Measurements from ENCODE around the gene ACSL4. TPM values are rescaled to one million over a fixed set of nuclear protein-coding genes. Genes with fewer than 3 reads are reported as not detected.

ACSL4 gene
- total and polyA plus RNA-seq, 4 experiments from 2014 or later, result 8.0 to 24.3 (median 15.5) TPM

GRCh38 chrX:109622270-109622669 is 110.8 kb downstream of the ACSL4 start:
- Mint-ChIP-seq H3K9me3 (peaks cover 0 to 2% (median 0%) of the 10 kb centered on the region in 8 donors), H3K36me3 (no peaks in the 10 kb centered on the region), H3K27me3 (no peaks in the 10 kb centered on the region), H3K4me1 (no peaks in the 10 kb centered on the region), H3K4me3 (no peak overlapping the region), H3K27ac (no peak overlapping the region)
- no peak overlapping the region for H3K27ac ChIP-seq (ENCODE audit: low read depth, low read length)
- no peaks in the 10 kb centered on the region for H3K4me1 ChIP-seq (ENCODE audit: insufficient read depth, low read length)
- CTCF ChIA-PET (ENCODE audit: partially characterized antibody), result no interaction called here
- H3K27me3 ChIP-seq (ENCODE audit: insufficient read depth, low read length), result no peaks in the 10 kb centered on the region
- H3K4me3 ChIP-seq (ENCODE audit: low read length in 2 of 2), result no peak overlapping the region
- no peaks in the 10 kb centered on the region for H3K36me3 ChIP-seq (ENCODE audit: insufficient read depth, low read length)
- DNase-seq, result no peak
- intact Hi-C loops (cut with micrococcal nuclease), result no loop called here
- POLR2A ChIA-PET (ENCODE audit: partially characterized antibody), result no interaction called here
- H3K9me3 ChIP-seq (ENCODE audit: control insufficient read depth in 1 of 2, low read length in 2 of 2), result no peaks in the 10 kb centered on the region

- intact Hi-C loops (cut with micrococcal nuclease), result no loop called here
- Histone ChIP-seq H3K9me3 (ENCODE audit: control insufficient read depth in 1 of 2, low read length in 2 of 2) (no peaks in the 10 kb centered on the region), H3K4me1 (ENCODE audit: insufficient read depth, low read length) (no peaks in the 10 kb centered on the region), H3K36me3 (ENCODE audit: insufficient read depth, low read length) (no peaks in the 10 kb centered on the region), H3K27me3 (ENCODE audit: insufficient read depth, low read length) (no peaks in the 10 kb centered on the region), H3K27ac (ENCODE audit: low read depth, low read length) (no peak overlapping the region), H3K4me3 (ENCODE audit: low read length in 2 of 2) (no peak overlapping the region)
- CTCF ChIA-PET (ENCODE audit: partially characterized antibody), result no interaction called here
- Mint-ChIP-seq H3K4me1 (no peaks in the 10 kb centered on the region), H3K9me3 (peaks cover 0 to 2% (median 0%) of the 10 kb centered on the region in 8 donors), H3K4me3 (no peak overlapping the region), H3K36me3 (no peaks in the 10 kb centered on the region), H3K27me3 (no peaks in the 10 kb centered on the region), H3K27ac (no peak overlapping the region)
- POLR2A ChIA-PET (ENCODE audit: partially characterized antibody), result no interaction called here
- no peak for DNase-seq
Measured at GRCh38 chrX:109619771-109620170, 113.3 kb downstream of the ACSL4 start.

- no peaks in the 10 kb centered on the region for H3K36me3 Mint-ChIP-seq
- intact Hi-C loops (cut with micrococcal nuclease), result no loop called here
Measured at GRCh38 chrX:109614951-109615350, 118.1 kb downstream of the ACSL4 start.

GRCh38 chrX:109601486-109601885 is 131.6 kb downstream of the ACSL4 start:
- Histone ChIP-seq H3K27ac (ENCODE audit: low read depth, low read length) (no peak overlapping the region), H3K4me3 (ENCODE audit: low read length in 2 of 2) (no peak overlapping the region), H3K9me3 (ENCODE audit: control insufficient read depth in 1 of 2, low read length in 2 of 2) (no peaks in the 10 kb centered on the region), H3K27me3 (ENCODE audit: insufficient read depth, low read length) (no peaks in the 10 kb centered on the region), H3K36me3 (ENCODE audit: insufficient read depth, low read length) (no peaks in the 10 kb centered on the region), H3K4me1 (ENCODE audit: insufficient read depth, low read length) (no peaks in the 10 kb centered on the region)
- Mint-ChIP-seq H3K36me3 (no peaks in the 10 kb centered on the region), H3K4me3 (peak overlapping the region in 1 of 8 donors; percentile 9), H3K9me3 (peaks cover 0 to 9% (median 4%) of the 10 kb centered on the region in 8 donors), H3K4me1 (peaks cover 0 to 4% (median 0%) of the 10 kb centered on the region in 4 donors), H3K27ac (peak overlapping the region in 1 of 7 donors; percentile 43), H3K27me3 (peaks cover 13% of the 10 kb centered on the region in 2 donors)
- CTCF ChIA-PET (ENCODE audit: partially characterized antibody), result no interaction called here
- no peak for DNase-seq
- POLR2A ChIA-PET (ENCODE audit: partially characterized antibody), result no interaction called here
- intact Hi-C loops (cut with micrococcal nuclease), result no loop called here

More at GRCh38 chrX:109614951-109615350, 118.1 kb downstream of the ACSL4 start:
- DNase-seq, result no peak
- Mint-ChIP-seq H3K27me3 (no peaks in the 10 kb centered on the region), H3K9me3 (no peaks in the 10 kb centered on the region), H3K4me3 (no peak overlapping the region), H3K27ac (no peak overlapping the region), H3K4me1 (no peaks in the 10 kb centered on the region)
- Histone ChIP-seq H3K27me3 (ENCODE audit: insufficient read depth, low read length) (no peaks in the 10 kb centered on the region), H3K4me1 (ENCODE audit: insufficient read depth, low read length) (no peaks in the 10 kb centered on the region), H3K27ac (ENCODE audit: low read depth, low read length) (no peak overlapping the region), H3K36me3 (ENCODE audit: insufficient read depth, low read length) (no peaks in the 10 kb centered on the region), H3K4me3 (ENCODE audit: low read length in 2 of 2) (no peak overlapping the region), H3K9me3 (ENCODE audit: control insufficient read depth in 1 of 2, low read length in 2 of 2) (no peaks in the 10 kb centered on the region)
- CTCF ChIA-PET (ENCODE audit: partially characterized antibody), result no interaction called here
- POLR2A ChIA-PET (ENCODE audit: partially characterized antibody), result no interaction called here

GRCh38 chrX:109600237-109600651 is 132.8 kb downstream of the ACSL4 start:
- H3K9me3 Mint-ChIP-seq, result peaks cover 0 to 2% (median 0%) of the 10 kb centered on the region in 8 donors
- no peak overlapping the region for H3K4me3 Mint-ChIP-seq
- POLR2A ChIA-PET (ENCODE audit: partially characterized antibody), result no interaction called here
- H3K4me1 ChIP-seq (ENCODE audit: insufficient read depth, low read length), result no peaks in the 10 kb centered on the region
- intact Hi-C loops (cut with micrococcal nuclease), result no loop called here
- H3K27me3 Mint-ChIP-seq, result peaks cover 13% of the 10 kb centered on the region in 2 donors
- H3K36me3 Mint-ChIP-seq, result no peaks in the 10 kb centered on the region
- no peak for DNase-seq
- H3K9me3 ChIP-seq (ENCODE audit: control insufficient read depth in 1 of 2, low read length in 2 of 2), result no peaks in the 10 kb centered on the region
- CTCF ChIA-PET (ENCODE audit: partially characterized antibody), result no interaction called here
- no peak overlapping the region for H3K27ac ChIP-seq (ENCODE audit: low read depth, low read length)
- no peak overlapping the region for H3K4me3 ChIP-seq (ENCODE audit: low read length in 2 of 2)
- H3K27me3 ChIP-seq (ENCODE audit: insufficient read depth, low read length), result no peaks in the 10 kb centered on the region
- H3K4me1 Mint-ChIP-seq, result peaks cover 0 to 4% (median 0%) of the 10 kb centered on the region in 4 donors
- no peaks in the 10 kb centered on the region for H3K36me3 ChIP-seq (ENCODE audit: insufficient read depth, low read length)
- no peak overlapping the region for H3K27ac Mint-ChIP-seq

- intact Hi-C loops (cut with micrococcal nuclease), result no loop called here
- POLR2A ChIA-PET (ENCODE audit: partially characterized antibody), result no interaction called here
- CTCF ChIA-PET (ENCODE audit: partially characterized antibody), result no interaction called here
- Mint-ChIP-seq H3K27ac (no peak overlapping the region), H3K9me3 (no peaks in the 10 kb centered on the region), H3K36me3 (no peaks in the 10 kb centered on the region), H3K27me3 (peaks cover 4 to 6% of the 10 kb centered on the region in 2 donors), H3K4me3 (no peak overlapping the region), H3K4me1 (peaks cover 0 to 4% (median 0%) of the 10 kb centered on the region in 4 donors)
- H3K4me1 ChIP-seq (ENCODE audit: insufficient read depth, low read length), result no peaks in the 10 kb centered on the region
- H3K27ac ChIP-seq (ENCODE audit: low read depth, low read length), result no peak overlapping the region
- no peak overlapping the region for H3K4me3 ChIP-seq (ENCODE audit: low read length in 2 of 2)
- DNase-seq, result no peak
- no peaks in the 10 kb centered on the region for H3K9me3 ChIP-seq (ENCODE audit: control insufficient read depth in 1 of 2, low read length in 2 of 2)
- no peaks in the 10 kb centered on the region for H3K36me3 ChIP-seq (ENCODE audit: insufficient read depth, low read length)
- no peaks in the 10 kb centered on the region for H3K27me3 ChIP-seq (ENCODE audit: insufficient read depth, low read length)
Measured at GRCh38 chrX:109596015-109596414, 137.0 kb downstream of the ACSL4 start.

Other genes with a start within 250 kb of the ACSL4 start
- gene NXT2, start 196.4 kb downstream of the ACSL4 start, total RNA-seq, result 1 to 10 TPM; 6.2 to 6.3 TPM
- 10 to 100 TPM; 14.9 to 27.7 TPM for gene NXT2, start 196.4 kb downstream of the ACSL4 start, polyA plus RNA-seq
- under 1 TPM in 1 of 2 experiments, not detected in 1; 0.22 TPM for gene KCNE5, start 108.1 kb downstream of the ACSL4 start, total RNA-seq
- gene KCNE5, start 108.1 kb downstream of the ACSL4 start, polyA plus RNA-seq, result not detected

Data from CD4-positive, alpha-beta memory T cell (primary cell).